Frontal cortex (tissue), 4 donors: ENCODE results near the gene JOSD2. TPM values are rescaled to one million over a fixed set of nuclear protein-coding genes. Genes with fewer than 3 reads are reported as not detected.

ENCODE experiments used
- DNase-seq, 2 donors: peaks; one replicate each; pipeline ENCODE4 v3.0.0; 2012; ENCODE audit warnings: low spot score in 2 of 2
- FAIRE-seq: peaks from 2 replicates; lab custom pipeline; 2012; peaks lifted over from hg19 to GRCh38; lab: Jason Lieb, UNC
- total RNA-seq: library from RNA; depleted of rRNA; stranded (reverse); fragments of >200 nt; gene quantifications from one replicate; pipeline ENCODE4 v1.2.3, GENCODE V29; 2014
- donor health status: control.
- donor health status: control.
- donor health status: control.

Gene JOSD2
- total RNA-seq, 1 donor from 2014 or later: 6.9 TPM

DNA sequence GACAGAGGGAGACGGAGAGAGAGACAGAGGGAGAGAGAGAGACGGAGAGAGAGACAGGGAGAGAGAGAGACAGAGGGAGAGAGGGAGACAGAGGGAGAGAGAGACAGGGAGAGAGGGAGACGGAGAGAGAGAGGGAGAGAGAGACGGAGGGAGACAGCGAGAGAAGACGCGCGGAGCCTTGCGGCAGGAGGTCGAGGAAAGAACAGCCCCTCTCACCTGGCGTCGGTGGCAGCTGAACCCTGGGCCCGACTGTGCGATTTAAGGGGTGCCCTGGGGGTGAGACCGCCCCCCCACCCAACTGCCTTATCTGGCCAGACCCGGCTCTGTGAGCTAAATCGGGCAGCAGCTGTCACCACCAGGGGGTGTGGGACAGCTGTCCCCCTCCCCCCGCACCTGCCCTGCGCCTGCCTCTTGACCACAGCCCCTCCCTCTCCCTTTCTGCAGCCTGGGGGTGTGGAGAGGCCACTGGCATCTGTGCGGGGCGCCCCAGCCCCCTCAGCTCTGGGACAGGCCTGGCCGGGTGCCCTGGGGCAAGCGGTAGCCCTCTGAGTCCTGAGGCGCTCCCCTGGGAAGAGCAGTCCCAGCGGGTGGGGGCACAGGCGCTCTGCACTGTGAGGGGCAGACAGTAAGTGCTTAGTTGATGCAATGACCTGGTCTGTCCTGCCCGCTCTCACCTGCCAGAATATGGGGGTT lies 10.8 kb downstream of the JOSD2 start:
- FAIRE-seq (no peak), DNase-seq (no peak)

DNA sequence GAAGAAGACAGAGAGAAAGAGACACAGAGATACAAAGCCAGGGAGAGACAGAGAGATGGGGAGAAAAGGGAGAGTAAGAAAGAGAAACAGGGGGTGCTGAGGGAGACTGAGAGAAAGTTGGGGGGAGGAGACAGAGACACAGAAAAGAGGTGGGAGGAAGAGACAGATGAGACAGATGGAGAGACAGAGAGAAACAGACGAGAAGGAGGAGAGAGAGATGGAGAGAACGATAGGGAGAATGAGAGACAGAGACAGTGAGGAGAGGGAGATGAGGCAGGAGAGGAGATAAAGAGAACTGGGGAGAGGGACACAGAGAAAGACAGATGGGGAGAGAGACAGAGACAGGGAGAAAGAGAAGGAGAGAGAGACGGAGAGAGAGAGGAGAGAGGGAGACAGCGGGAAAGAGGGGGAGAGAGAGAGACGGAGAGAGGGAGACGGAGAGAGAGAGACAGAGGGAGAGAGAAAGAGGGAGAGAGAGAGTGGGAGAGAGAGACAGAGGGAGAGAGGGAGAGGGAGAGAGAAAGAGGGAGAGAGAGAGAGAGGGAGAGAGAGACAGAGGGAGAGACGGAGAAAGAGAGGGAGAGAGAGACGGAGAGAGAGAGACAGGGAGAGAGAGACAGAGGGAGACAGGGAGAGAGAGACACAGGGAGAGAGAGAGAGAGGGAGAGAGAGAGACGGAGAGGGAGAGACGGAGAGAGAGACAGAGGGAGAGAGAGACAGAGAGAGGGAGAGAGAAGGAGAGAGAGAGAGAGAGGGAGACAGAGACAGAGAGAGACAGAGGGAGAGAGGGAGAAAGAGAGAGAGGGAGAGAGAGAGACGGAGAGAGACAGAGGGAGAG lies 12.6 kb downstream of the JOSD2 start:
- no peak for FAIRE-seq
- no peak for DNase-seq

DNA sequence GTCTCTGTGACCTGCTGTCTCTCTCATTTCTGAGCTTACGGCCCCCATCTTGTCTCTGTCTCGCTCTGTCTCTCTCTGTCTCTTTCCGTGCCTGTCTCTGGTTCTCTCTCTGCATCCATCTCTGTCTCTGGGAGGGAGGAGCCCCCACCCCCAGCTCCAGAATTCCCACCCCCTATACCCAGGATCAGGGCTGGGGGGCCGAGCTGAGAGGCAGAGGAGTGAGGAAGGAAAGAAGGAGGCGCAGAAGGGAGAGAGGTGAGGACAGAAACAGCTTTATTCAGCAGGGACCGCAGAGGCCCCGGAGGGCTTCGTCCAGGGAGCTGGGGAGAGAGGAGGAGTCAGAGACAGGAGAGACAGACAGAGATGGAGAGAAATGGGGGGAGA lies 14.0 kb downstream of the JOSD2 start:
- DNase-seq: no peak
- FAIRE-seq: no peak

DNA sequence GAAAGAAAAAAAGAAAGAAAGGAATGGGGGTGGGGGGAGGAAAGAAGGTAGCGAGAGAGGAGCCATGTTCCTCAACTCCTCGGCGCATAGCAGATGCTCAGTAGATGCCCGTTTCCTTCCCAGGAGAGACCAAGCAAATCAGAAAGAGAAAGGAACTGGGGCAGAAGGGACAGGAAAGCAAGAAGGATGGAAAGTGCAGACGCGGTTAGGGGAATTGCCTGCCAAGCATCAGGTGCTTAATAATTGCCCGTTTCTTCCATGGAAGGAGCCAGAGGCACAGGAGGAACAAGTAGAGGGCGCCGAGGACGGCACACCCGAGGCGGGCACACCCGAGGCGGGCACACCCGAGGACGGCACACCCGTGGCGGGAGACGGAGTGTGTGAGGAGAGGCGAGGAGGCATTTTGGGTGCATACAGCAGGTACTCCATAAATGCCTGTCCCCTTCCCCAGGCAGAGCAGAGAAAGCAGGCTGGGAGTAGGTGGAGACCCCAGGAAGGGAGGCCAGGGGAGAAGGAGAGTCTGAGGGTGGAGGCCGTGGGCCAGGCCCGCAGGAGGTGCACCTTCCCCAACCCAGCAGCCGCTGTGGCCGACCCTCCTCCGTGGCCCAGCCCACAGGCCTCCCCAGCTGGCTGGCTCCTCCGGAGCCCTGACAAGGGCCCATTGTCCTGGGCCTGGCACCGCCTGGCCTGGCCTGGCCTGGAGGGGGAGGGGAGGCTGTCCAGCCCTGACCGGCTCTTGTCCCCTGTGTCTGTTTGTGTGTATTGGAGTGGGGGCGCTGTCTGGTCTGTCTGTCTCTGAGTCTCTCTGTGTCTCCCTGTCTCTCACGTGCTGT lies 14.6 kb downstream of the JOSD2 start:
- no peak for FAIRE-seq
- peak; percentile 82 for DNase-seq

DNA sequence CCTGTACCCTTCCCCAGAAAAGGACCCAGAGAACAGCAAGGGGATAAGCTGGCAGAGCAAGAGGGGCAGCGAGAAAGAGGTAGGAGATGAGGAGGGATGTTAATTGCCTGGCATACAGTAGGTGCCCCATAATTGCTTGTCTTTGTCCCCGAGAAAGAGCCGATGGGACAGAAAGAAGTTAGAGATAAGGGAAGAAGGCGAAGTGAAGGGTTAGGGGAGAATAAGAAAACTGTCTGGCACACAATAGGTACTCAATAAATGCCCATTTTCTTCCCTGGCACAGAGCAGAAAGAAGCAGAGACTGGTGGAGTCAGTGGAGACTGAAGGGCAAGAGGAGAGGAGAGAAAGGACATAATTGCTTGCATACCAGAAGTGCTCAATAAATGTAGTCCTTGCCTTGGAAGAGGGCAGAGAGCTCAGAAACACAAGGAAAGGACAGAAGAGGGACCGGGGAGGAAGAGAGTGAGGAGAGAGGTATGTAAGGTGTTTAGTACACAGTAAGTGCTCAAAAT lies 15.9 kb downstream of the JOSD2 start:
- no peak for FAIRE-seq
- DNase-seq: no peak

DNA sequence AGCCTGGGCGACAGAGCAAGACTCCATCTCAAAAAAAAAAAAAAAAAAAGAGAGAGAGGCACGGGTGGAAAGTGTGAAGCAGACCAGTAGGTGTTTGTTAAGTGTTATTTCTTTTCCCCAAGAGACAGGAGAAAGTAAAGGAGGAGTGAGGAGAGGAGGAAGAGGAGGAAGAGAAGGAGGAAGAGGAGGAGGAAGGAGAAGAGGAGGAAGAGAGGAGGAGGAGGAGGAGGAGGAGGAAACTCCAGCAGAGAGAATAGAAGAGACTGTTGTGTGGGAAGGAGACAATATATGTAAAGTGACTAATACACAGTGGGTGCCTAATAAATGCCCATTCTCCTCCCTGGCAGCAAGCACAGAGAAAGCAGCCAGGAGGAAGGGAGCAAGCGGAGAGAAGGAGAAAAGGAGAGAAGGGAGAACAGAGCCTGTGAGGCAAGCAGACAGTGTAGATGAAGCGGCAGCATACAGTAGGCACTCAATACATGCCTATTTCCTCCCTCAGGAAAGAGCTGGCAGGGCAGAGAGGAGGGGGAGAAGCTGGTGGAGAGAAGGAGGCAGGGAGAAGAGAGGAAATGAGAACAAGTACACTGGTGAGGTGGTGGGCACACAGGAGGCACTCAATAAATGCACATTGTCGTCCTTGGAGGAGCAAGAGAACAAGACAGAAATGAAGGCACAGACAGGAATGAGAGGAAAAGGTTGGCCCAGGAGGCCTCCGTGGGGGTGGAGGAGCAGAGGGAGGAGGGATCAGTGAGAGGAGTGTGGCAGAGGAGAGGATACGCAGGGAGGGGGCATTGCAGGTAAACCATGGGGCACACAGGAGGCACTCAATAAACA lies 16.6 kb downstream of the JOSD2 start:
- no peak for DNase-seq
- no peak for FAIRE-seq

DNA sequence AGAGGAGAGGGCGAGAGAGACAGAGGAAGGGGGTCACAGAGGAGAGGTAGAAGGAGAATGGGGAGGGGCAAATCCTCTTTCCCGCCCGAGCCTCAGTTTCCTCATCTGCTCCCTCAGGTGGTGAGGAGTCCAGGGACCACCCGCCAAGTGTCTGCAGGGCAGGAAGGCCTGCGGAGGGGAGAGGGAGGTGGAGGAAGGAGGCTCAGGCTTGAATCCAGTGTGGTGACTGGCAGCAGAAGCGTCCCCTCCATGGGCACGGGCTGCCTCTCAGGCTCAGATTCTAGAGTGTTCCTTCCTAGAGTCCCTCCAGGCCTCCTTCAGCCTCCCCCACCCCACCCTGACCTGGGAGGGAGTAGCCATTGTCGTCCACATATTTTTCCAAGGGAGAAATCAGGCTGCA lies 17.8 kb downstream of the JOSD2 start:
- no peak for FAIRE-seq

DNA sequence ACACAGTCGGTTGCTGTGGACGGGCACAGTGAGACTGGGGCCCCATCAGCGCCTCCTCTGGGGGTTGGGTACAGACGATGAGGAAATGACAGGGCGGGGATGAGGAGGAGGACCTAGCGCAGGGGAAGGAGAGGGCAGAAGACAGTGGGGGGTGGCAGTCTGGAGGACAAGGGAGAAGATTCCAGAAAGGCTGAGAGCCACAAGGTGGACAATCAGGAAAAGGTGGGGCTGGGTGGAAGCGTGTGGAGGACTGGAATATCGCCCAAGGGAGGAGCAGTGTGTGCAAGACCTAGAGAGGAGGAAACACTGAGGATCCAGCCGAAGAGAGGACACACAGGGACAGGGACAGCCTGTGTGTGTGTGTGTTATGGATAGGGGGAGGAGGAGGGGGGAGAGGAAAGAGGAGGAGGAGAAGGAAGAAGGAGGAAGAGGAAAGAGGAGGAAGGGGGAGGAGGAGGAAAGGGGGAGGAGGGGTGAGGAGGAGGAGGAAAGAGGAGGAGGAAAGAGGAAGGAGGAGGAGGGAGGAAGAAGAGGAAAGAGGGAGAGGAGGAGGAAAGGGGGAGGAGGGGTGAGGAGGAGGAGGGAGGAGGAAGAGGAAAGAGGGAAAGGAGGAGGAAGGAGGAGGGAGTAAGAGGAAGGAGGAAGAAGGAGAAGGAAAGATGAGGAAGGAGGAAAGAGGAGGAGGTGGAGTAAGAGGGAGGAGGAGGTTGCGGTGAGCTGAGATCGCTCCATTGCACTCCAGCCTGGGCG lies 18.5 kb downstream of the JOSD2 start:
- FAIRE-seq (no peak), DNase-seq (no peak)

More for the DNA sequence above, 17.8 kb downstream of the JOSD2 start:
- DNase-seq: no peak

DNA sequence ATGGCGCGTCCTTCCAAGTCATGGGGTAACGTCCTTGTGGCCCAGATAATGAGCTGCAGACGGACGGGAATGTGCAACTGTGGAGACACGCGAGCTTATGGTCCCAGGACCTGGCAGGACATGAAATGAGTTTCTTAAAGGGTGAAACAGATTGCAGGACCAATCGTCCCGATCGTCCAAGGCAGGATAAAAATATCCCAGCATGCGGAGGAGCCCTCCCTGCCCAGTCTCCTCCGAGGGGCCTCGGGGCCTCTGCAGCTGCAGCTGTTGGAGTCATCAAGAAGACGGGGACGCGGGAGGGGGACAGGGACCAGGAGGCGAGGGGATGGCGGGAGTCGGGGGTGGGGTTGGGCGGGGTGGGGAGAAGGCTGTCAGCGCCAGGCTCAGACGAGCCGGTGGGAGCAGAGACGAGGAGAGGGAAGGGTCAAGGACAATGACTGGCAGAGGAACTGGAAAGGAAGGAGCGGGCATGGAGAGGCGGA lies 20.0 kb downstream of the JOSD2 start:
- FAIRE-seq: no peak
- no peak for DNase-seq

DNA sequence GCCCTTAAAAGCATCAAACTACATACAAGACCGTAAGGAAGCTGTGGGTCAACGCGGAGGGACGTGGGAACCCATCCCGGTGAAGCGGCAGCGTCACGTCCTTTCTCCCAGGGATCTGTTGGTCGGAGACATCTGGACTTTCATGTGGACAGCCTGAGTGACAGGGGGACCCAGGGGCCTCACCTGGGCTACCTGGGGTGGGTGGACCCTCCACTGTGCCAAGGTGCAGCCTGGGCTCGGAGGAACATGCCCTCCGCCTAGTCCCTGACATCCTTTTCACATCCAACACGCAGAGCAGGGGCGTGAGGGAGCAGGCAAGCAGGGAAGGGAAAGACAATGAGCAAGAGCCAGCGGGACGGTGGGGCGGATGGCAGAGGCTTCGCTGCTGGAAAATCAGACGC lies 20.6 kb downstream of the JOSD2 start:
- FAIRE-seq (no peak), DNase-seq (no peak)

DNA sequence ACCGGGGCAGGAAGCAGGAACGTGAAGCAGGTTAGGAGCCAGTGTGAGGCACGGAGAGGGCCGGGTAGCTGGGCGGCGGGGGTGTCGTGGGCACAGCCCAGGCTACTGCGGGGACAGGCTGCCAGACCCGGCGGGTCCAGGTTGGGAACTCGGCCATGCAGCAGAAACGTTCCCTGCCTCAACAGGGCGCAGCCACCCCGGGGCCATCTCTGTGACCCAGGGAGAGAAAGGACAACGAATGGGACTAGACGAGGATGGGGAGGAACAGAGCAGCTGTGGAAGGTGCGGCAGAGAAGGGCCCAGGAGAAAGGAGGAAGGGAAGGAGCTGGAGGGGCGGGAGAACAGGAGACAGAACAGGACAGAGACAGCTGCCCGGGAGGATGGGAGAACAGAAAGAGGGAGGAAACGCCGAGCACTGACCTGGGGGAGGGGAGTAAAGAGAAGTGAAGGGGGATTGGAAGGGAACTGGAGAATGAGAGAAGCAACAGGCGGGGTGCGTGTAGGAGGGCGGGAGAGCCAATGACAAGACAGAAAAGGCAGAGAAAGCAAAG lies 21.5 kb downstream of the JOSD2 start:
- no peak for FAIRE-seq
- DNase-seq: no peak

DNA sequence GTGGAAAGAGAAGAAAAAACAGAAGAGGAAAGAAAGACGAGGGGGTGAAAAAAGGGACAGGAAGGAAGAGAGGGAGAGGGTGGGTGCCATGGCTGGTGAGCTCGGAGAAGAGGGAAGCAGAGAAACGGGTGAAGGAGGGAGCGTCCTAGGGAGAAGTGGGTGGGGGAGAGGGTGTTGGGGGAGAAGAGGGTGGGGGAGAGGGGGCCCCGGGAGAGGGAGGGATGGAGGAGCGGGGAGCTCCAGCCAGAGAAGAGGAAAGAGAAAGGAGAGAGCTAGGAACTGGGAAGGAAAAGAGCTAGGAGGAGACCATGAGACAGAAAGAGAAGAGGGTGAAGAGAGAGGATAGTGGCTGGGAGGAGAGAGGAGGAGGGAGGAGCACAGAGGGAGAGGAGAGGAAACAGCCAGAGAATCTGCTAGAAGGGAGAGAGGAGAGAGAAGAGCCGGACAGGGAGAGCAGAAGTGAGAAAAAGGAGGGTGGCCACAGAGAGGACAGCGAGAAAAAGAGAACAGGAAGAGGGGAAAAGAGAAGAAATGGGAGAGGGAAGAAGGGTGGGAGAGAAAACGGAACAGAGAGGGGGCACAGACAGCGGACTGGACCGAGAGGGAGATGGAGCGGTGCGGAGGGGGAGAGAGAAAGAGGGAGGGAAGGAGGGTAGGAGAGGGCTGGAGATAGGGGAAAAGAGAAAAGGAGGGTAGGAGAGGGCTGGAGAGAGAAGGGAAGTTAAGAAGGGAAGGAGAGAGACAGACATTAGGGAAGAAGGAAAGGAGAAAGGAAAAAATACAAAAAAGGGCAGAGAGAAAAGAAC lies 22.4 kb downstream of the JOSD2 start:
- DNase-seq (no peak), FAIRE-seq (no peak)

DNA sequence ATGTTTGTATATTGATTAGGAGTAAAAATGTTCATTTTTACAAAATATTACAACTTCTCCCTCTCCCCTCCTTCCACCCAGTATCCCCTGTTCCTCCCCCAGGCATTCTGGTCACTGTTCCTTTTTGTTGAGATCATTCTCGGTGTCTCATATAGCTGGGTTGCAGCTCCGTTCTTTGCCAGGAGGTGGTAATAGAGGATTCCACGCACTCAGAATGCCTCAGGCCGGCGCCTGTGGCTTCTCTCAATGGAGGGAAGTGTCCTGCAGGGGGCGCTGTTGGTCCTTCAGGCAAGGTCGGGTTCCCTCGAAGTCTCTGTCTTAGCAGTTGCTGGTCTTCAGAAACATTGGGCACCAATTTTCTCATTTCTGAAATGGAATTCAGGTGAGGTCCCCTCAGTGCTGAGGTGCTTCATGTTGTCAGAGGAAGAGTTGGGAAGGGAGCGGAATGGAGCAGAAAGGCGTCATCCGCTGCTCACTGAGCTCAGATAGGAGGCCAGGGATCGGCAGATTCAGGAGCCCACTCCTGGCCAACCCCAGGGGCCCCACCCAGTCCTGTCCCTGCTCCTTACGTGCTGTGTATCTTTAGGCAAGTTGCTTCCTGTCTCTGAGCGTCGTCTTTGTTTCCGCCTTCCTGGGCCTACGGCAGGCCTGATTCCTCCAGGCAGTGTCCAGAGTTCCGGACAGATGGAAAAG lies 24.0 kb downstream of the JOSD2 start:
- FAIRE-seq: no peak

DNA sequence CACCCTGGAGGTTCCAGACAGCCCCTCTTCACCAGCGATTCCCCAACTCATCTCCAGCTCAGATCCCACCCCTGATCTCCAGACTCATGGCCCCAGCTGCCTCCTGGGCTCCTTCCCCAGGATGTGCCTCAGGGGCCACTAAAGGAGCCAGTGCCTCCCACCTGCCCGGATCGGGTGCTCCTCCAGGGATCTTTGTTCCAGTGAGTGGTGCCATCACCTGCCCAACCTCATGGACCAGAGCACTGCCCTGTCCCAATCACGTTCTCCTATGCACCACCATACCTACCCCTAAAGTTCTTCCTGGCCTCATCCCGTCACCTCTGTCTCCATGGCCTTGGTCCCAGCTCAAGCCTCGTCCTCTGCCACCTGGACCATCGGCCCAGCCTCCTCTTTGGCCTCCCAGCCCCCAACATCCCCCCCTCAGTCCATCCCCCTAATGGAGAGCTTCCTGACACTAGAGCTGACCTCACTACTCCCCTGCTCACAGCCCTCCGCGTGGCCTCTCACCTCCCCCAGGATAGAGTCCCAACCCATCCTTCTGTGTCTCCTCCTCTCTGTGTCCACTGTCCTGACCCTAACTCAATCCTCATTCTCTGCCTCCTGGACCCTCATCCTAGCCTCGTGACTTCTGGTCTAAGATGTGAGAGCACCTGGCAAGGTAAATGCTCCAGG lies 25.6 kb downstream of the JOSD2 start:
- FAIRE-seq (no peak), DNase-seq (no peak)

More for the DNA sequence above, 24.0 kb downstream of the JOSD2 start:
- no peak for DNase-seq

DNA sequence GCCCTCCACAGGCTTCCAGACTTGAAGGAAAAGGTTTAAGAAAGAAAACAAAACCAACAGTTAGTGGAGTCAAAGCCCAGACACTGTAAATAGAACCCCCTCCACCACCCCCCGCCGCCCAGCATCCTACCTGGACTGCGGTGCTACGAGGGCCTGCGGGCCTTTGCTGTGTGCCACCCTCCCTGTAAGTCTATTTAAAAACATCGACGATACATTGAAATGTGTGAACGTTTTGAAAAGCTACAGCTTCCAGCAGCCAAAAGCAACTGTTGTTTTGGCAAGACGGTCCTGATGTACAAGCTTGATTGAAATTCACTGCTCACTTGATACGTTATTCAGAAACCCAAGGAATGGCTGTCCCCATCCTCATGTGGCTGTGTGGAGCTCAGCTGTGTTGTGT lies 28.1 kb downstream of the JOSD2 start:
- DNase-seq (no peak), FAIRE-seq (no peak)

DNA sequence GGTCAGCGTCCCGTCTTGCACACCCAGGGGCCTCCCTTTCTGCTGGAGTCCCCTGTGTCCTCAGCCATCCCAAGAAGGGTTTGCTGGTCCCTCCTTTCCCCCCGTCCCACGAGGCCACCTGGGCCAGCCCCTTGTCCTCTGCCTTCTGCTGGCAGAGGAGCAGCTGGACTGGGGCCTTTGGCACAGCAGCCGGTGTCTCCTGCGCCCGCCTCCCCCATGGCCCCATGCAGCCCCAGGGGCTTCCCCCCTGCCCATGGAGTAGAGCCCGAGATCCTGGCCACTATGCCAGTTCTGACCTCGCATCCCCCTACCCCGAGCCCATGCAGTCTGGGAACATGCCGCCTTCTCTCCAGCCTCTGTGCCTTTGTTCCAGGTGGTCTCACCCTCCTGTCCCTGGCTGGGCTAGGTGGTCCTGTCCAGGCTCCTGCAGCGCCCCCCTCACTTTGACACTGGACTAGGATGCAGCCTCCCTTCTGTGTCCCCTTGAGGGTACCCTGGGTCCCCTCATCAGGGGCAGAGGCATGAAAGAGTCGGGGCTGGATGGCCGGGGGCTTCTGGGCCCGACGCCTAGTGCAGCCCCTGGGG lies 28.6 kb downstream of the JOSD2 start:
- FAIRE-seq (no peak), DNase-seq (no peak)
